ENCODE data around the gene ZNF385A.

Gene ZNF385A

DNA sequence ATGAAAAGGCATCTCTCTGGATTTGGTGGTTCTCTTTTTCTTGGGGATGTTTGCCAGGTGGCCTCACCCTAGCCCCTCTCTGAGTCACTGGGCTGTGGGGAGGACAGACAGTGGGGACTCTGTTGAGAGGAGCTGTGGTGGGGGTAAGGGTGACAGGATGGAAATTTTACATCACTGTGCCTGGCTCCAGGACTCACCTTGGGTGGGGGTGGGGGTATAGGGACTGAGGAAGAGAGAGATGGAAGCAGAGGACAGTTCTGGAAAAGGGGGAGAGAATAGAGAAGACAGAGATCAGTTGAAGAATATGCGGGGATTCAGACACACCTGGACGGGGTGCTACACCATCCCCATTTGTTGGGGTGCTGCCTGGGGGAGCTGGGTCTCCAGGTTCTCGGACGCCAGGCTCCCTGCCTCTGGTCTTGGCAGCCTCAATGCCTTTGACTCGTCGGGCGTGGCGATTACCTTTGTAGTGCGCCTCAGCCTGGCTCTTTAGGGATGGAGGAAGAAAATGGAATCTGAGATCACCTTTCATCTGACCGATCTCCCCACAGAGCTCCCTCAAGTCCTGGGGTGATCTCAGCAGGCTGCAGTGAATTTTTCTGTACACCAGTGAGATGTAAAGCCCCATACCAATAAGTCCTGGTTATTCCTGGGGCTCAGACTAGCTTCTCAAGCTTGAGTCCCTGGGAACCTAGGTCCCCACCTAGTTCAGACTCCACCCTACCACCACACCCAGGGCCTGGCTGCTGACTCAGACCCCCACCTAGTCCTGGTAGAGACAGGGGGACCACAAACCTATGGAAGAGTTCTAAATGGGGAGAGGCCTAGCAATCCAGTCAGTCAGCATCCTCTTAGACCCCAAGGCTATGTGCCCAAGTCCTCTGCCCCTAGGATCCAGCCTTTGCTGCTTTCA lies 10.6 kb downstream of the ZNF385A start:
- DNase-seq (ENCODE audit: low spot score) = no peak

DNA sequence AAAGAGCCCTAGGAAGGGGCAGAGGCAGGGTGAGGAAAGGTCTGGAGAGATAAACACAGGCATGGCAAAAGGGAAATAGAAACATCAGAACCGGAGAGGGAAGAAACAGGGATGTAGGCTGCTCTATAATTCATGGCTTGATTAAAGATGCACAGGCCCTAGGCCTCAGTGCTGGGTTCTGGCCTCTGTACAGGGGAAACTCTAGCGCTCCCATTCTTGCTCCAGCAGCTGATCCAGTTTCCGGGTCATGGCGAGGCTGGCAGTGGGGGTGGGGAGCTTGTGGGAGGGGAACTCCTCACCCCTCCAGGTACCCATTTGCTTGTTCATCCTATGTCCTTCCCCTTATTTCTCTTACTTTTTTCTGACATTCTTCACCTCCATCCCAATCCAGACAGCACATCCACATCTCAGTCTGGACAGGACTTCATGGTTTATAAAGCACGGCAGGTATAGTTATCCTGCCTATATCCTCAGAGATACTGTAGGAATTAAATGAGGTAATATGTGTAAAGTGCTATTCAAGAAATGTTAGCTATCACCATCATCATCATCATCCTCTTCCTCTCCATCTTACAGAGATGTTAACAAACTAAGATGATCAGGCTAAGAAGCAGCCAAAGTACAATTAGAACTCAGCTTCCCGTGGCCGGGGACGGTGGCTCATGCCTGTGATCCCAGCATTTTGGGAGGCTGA lies 12.3 kb downstream of the ZNF385A start:
- no peak for DNase-seq (ENCODE audit: low spot score)

DNA sequence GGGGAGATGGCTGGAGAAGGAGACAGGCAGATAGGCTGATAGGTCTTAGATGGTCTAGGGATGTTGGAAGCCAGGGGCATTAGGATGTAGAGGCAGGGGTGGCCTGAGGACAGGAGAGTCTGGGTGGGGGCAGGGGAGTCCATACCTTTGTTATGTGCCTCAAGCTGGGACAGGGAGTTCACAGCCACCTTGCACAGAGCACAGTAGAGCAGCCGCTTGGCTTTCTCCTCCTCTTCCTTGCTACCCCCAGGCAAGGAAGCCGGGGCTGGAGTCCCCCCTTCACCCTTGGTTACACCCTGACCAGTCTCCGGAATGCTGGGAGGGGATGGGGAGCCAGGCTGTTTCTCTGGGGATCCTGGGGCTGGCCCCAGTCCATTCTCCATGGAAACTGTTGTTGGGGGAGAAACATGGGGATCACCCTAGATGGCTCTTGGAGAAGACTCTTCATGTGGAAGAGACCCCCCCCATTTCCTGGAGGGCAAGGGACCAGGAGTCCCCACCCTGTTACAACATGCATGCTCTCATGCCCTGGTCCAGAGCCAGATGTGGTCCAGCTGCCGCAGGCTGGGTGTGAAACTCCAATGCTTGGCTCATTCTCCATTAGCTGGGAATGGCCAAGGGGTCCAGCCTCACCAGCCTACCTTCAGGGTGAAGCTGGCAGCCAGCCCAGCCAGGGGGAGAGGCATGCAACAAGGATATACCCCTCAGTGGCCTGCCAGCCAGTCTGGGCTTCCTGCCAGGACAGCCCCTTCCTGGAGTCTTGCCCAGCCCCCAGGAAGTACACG lies 13.0 kb downstream of the ZNF385A start:
- DNase-seq (ENCODE audit: low spot score) = no peak

DNA sequence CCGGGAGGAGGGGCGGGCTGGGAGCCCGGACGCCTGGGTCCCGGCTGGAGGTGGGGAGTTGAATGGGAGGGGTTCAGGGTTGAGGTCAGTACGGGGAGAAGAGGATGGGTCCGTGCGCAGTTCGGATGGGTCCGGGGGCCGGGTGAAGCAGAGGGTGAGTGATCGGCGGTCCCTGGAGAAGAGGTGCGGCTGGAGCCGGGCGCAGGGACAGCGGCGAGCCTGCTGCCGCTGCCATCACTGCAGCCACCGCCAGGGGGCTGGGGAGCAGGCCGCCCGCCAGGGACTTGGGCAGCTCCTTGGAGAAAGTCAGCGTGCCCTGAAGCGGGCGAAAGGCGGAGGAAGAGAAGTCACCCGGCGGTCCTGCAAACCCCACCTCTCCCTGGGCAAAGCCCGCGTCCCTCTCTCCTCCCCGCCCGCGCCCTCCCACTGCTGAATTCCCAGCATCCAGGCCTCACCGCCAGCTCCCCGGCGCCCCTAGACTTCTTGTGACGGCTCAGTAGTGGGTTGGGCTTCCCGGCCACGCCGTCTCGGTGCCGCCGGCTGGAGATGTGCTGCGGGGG lies 14.3 kb downstream of the ZNF385A start:
- DNase-seq (ENCODE audit: low spot score) = peak; percentile 95

DNA sequence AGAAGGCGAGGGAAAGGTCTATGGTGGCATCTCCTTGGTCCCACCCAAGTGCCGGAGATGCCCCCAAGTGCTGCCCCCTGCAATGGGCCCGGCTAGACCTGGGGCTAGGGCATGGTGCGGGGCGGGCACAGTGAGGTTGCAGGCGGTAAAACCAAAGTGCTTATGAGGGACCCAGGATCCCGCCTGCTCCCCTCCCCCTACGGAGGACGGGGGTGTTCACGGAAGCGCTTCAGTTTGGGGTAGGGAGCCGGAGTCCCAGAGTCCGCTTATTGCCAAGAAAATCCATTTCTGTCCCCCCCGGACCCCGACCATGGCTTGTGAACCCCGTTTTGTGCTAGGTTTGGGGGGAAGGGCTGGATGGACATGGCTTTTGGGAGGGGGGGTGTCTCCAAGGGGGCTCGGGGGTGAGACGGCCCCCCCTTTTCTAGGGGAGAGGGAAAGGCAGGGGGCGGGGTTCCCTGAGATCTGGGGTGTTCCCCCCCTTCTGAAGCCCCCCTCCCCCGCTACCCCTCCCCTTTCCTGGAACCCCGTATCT lies 14.9 kb downstream of the ZNF385A start:
- no peak for DNase-seq (ENCODE audit: low spot score)

DNA sequence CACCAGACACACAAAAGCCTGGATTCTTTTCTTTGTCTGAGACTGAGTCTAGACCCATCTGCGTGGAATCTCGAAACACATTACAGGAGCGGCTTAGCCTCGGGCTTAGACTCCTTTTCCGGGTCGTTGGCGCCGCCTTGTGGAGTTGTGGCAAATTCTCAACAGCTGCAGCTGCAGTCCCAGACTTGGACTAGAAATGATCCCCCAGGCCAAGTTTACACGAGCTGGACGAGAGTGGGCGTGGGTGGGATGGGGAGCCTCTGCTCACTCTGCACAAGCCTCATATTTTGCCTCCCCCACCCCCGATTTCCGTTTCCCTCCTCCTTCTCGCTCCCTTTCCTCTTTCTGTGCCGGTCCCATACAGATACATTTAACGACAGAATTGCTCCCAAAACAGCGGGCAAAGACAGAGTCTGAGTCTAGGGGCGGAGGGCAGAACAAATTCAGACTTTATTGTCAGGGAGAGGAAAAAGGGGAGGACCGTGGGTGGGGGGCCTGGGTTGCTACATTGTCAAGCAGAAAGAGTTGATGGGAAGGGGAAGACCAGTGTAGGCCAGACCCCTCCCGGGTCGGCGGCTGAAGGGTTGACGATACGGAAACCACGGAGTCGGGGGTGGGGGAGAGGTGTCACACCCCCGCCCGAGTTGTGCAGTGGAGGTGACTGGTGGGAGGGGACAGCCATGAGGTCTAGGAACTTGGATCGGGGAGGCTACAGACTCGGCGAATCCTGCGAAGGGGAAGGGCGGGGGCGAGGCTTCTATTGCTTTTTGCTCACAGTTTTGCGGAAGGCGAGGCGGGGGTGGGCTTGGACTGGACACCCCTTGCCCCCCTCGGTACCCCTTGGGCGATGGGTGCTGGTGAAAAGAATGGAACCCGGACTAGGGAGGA lies 15.6 kb downstream of the ZNF385A start:
- DNase-seq (ENCODE audit: low spot score) = peak; percentile 58

DNA sequence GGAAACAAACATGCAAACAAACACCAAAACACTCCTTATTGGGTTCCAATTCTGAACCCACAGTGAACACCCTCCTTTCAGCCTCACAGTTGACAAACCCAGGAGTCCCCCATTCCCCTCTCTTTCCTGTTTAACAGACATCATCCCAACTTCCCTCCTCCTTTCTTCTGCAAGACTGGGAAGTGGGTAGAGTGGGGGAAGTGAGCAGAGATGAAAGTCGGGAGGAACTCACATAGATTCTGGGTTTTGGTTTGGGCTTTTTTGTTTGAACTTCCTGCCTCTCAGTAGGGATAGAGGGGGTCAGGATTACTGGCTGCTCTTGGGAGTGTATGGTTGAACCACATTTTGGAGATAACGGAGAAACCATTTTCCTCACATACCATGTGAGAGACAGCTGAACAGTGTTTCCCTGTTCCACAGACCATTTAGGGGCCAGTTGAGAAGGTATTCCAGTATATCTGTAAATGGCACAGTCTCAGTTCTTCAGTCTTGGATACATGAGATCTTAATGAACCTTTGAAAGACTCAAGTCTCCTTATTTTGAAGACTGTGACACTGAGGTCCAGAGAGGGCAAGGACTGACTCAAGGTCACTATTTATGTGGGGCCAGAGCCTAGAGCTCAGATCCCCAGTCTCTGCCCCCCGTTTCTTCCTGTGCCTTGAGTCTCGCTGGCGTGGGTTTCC lies 16.4 kb downstream of the ZNF385A start:
- DNase-seq (ENCODE audit: low spot score) = no peak

DNA sequence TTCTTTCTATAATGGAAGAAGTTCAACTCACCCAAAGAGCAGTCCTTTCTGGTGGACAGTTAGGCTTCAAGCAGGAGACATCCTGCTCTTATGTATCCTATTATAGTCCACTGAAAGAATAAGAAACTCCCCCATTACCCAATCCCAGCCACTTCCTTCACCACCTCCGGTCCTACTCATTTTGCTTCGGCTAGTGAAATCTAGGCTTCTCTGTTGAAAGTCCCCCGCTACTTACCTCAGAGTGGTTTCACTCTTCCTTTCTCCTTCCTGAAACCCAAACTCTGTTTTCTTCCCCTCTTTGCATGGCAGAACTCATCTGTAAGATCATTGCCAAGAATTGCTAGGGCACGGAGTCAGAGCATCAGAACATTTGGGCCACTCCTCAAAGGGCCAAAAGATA lies 20.1 kb downstream of the ZNF385A start, which contains the start of gene GPR84:
GPR84 (minus strand) TSS at position 74 of the 400 bp plus-strand sequence. CDS start 635 bp downstream, outside the sequence.
- no peak for DNase-seq (ENCODE audit: low spot score)

DNA sequence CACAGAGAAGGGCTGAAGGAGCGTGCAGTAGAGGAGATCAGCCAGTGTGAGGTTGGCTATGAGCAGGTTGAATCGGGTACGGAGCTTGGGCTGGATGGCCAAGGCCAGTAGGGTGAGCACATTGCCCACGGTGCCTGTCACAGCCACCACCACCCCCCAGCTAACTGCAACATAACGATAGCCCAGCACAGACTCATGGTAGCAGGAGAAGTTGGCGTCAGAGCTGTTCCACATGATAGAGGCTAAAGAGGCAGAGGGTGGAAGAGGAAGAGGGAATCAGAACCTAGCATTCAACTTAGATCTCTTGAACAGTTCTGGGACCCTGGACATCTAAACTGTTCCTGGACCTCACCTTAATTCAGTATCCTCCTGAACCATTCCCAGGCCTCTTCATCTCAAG lies 20.9 kb downstream of the ZNF385A start:
- DNase-seq (ENCODE audit: low spot score) = no peak

DNA sequence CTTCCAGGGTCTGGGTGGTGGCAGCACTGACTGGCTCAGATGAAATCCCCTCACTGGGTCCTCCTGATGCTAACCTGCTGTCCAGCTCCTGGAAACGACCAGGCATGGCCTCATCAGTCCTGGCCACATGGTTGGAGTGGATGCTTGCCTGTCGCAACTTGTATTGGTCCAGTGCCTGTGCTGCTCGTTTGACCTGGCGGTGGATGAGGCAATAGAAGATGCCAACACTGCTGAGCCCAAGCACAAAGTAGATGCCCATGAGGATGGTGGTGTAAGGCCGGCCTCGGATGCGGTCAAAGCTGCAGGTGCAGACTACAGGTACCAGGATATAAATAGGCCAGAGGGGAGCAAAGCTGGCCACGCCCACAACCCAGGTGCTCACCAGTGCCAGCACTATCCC lies 21.5 kb downstream of the ZNF385A start:
- no peak for DNase-seq (ENCODE audit: low spot score)

DNA sequence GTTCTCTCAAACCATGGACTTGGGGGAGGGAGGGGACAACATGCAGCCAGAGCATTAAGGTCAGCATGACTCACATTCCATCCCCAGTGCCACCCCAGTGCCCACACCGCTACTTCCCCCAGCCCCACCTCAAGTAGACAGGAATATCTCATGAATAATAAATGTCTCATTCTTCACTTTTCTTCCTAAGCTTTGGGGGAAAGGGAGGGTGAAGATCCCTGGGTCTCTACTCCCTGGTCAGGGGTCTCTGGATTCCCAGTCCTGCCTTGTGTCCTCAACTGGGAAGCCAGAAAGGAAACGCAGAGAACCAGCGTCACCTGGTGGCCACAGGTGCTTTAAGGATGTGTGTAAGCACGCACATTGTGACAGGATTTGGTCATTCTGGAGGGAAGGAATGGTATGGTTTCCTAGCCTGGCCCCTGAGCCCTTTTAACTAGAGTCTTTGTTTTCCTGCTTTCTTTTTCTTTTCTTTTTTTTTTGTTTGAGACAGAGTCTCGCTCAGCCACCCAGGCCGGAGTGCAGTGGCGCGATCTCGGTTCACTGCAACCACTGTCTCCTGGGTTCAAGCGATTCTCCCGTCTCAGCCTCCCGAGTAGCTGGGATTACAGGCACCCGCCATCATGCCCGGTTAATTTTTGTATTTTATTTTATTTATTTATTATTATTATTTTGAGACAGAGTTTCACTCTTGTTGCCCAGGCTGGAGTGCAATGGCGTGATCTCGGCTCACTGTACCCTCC lies 23.6 kb downstream of the ZNF385A start:
- peak; percentile 65 for DNase-seq (ENCODE audit: low spot score)

DNA sequence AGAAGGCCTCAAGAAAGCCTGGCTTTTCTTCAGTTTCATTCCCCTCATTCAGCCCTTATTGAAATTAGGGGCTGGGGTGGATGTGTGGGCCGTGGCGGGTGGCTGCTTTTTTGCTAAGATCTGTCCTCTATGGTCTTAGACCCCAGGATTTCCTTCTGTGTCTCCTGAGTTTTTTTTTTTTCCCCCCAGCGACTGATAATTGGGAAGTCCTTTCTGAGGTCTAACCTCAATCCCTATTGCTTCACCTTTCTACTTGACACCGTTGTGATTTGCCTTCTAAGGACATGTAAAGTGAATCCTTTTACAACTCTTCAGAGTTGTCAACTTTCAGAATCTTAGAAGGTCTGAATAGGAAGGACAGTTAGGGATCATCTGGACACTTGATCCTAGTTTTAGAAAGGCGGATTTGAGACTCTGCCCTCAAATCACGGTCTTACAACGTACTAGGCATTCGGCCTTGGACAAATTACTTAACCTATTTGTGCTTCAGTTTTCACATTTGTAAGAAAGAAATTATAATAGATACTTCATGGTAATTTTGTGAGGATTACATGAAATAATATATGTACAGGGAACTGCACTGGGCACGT lies 24.7 kb downstream of the ZNF385A start:
- no peak for DNase-seq (ENCODE audit: low spot score)

DNA sequence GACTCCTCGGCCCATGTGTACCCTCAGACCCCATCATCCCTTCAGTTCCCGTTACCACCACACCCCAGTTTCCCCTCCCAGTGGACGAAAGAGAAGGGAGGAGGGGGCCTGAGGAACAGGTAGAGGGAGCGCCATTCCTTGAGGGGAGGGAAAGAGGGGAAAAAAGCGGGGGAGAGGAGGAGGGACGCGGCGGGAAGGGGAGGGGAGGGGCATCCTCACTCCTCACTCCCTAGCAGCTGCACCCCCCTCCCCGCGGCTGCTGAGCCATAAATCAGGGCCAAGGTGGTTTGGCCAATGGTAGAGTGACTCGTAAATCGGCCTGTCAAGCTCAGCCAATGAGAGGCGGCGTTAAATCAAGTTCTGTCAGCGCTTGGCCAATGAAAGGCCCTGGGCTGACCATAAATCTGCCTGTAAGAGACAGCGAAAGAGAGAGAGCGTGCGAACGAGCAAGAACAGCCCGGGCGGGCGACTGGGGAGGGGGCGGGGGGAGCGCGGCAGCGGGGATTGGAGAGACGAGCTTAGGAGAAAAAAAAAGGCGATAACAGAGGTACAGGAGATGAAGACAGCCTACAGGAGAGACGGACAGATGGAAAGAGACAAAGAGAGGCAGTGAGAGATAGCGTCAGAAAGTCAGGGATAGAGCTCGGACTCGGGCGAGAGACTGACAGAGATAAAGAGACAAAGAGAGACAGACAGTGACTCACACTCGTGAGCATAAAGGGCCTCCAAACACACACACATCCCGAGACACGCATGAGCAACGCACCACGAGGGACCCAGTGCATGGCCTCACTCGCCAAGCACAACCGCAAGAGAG lies 25.4 kb downstream of the ZNF385A start:
- peak; percentile 94 for DNase-seq (ENCODE audit: low spot score)

DNA sequence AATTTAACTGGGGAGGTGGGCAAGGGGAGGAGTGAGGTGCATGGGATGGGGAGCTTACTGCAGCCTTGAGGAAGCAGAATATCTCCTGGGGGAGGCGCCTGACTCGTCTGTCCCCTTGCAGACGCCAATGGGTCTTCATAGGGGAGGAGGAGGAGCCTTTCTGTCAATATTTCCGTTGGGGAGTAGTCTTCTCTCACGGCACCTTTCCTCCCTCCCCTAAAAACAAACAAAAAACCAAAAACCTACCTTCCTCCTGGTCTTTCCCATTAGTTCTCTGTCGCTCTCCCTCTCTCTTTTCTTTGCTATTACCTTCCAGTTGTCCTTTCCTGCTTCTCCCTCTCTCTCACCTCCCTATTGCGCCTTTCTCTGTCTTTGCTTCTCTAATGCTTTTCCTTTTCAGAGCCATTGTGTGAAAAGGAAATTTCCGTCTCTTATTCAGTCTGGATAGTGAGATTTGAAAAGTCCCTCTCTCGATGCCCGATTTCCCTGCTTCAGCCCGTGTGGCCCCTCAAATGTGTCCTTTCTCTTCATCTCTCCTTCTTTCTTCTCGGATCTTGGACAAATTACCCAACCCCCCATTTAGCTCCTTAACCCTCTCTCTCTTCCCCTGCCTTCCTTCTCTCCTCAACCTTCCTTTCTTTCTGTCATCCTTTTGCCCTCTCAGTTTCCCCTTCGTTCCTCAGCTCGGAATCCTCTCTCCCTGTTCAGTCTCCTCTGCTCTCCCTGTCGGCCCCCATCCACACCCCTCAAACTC lies 26.2 kb downstream of the ZNF385A start:
- DNase-seq (ENCODE audit: low spot score) = no peak

DNA sequence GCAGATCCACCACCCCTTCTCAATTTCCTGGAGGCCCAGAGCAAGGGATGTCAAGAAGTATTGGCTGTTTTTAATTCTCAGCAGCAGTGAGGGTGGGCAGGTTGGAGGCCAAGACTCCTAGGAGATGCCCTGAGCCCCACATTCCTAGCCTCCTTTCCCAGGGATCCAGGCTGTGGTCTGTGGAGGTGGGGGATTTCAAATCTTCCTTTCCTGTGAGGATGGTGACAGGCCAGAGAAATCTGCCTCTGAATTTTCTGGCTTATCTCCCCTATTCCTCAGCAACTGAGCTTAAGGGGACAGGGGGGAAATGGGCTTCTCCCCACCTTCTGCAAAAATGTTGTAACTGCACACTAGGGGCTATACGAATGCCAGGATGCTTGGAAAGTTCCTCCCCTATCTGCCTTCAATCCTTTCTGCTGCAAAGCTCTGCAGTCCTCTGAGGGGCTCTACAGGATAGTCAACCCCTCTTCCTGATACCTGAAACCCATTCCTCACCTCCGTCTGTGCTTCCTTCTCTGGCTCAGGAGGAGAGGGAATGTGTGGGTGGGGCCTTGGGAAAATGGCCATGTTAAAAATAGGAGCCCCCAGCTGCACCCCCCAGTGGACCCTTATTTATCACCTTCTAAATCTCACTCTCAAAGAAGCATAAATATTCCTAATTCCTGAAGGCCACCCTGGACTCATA lies 26.9 kb downstream of the ZNF385A start:
- DNase-seq (ENCODE audit: low spot score) = no peak

DNA sequence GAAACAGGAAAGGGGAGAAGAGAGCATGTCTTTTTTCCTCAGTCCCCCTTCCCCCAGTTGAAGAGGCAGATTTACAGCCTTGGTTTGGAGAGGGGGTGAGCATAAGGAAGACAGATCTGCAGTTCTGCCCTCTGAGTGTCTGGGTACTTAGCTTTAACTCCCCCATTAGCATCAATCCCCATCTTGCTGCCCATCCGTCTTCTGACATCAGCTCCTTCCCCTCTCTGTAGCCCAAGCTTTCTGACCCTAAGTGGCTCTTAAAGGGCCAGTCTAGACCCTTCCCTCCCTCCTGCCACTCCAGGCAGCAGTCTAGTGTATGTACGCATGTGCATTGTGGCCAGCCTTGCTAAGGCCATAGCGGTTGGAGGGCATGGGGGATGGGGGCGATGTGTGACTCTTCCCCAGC lies 27.6 kb downstream of the ZNF385A start:
- DNase-seq (ENCODE audit: low spot score) = no peak

DNA sequence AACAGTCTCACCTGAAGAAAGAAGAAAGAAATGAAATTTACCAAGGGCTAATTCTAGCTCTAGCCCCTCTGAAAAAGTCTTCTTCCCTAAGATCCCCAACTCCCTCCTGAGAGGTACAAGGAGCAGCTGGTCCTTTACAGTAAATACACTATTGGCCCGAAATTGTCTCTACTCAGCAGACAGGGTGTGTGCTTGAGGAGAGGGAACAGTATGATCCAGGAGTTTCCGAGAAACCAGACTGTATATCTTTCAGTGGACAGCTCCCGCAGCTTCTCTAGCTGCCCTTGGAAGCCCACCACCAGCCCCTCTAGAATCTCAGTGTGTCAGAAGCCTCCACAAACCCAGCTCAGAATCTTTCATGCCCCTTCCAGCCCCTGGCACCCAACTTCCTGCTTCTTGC lies 28.3 kb downstream of the ZNF385A start:
- no peak for DNase-seq (ENCODE audit: low spot score)

Measured in iPS-NIHi11 (cell line).